Panc1 (cell line): ENCODE results near the gene MSN.

Source experiments
- CTCF ChIP-seq: fragments of 450-650 bp; IDR thresholded peaks from 2 replicates; pipeline ENCODE4 v1.5.1; 2017; ENCODE audit warnings: mild to moderate bottlenecking
- POLR2AphosphoS5 ChIP-seq: IDR thresholded peaks from 2 replicates; pipeline ENCODE4 v1.6.1; 2012; ENCODE audit warnings: mild to moderate bottlenecking, low read depth, low read length, moderate library complexity
- SIN3A ChIP-seq: IDR thresholded peaks from 2 replicates; pipeline ENCODE4 v1.6.1; 2012; ENCODE audit warnings: low read depth, mild to moderate bottlenecking, low read length, moderate library complexity, borderline replicate concordance; ENCODE audit not compliant: insufficient read depth
- TF ChIP-seq, protein P1 (sequence below), 2 experiments: IDR thresholded peaks; 2 replicates each; pipeline ENCODE4 v1.6.1; 2011 to 2012; ENCODE audit warnings: low read depth in 2 of 2, control low read depth in 1 of 2, low read length in 1 of 2, mild to moderate bottlenecking in 1 of 2, moderate library complexity in 1 of 2; ENCODE audit not compliant: insufficient read depth in 1 of 2

GRCh38 chrX:65674204-65674893 lies 6.9 kb downstream of the MSN start:
- no peak for TF ChIP-seq CTCF
- TF ChIP-seq POLR2AphosphoS5 = no peak
- TF ChIP-seq, protein P1, sequence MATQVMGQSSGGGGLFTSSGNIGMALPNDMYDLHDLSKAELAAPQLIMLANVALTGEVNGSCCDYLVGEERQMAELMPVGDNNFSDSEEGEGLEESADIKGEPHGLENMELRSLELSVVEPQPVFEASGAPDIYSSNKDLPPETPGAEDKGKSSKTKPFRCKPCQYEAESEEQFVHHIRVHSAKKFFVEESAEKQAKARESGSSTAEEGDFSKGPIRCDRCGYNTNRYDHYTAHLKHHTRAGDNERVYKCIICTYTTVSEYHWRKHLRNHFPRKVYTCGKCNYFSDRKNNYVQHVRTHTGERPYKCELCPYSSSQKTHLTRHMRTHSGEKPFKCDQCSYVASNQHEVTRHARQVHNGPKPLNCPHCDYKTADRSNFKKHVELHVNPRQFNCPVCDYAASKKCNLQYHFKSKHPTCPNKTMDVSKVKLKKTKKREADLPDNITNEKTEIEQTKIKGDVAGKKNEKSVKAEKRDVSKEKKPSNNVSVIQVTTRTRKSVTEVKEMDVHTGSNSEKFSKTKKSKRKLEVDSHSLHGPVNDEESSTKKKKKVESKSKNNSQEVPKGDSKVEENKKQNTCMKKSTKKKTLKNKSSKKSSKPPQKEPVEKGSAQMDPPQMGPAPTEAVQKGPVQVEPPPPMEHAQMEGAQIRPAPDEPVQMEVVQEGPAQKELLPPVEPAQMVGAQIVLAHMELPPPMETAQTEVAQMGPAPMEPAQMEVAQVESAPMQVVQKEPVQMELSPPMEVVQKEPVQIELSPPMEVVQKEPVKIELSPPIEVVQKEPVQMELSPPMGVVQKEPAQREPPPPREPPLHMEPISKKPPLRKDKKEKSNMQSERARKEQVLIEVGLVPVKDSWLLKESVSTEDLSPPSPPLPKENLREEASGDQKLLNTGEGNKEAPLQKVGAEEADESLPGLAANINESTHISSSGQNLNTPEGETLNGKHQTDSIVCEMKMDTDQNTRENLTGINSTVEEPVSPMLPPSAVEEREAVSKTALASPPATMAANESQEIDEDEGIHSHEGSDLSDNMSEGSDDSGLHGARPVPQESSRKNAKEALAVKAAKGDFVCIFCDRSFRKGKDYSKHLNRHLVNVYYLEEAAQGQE (IDR thresholded peaks at IDR 0.05; ENCODE audit: insufficient read depth in 1 of 2, low read depth in 2 of 2, low read length in 1 of 2) = no peak
- TF ChIP-seq SIN3A = no peak
